ENCODE measurements around the gene CATSPERZ.
"Not testable (repeated sequence)": the region's sequence is repeated elsewhere in the genome, so short reads cannot be mapped to it uniquely, and the experiment has no call there.

CATSPERZ gene

DNA sequence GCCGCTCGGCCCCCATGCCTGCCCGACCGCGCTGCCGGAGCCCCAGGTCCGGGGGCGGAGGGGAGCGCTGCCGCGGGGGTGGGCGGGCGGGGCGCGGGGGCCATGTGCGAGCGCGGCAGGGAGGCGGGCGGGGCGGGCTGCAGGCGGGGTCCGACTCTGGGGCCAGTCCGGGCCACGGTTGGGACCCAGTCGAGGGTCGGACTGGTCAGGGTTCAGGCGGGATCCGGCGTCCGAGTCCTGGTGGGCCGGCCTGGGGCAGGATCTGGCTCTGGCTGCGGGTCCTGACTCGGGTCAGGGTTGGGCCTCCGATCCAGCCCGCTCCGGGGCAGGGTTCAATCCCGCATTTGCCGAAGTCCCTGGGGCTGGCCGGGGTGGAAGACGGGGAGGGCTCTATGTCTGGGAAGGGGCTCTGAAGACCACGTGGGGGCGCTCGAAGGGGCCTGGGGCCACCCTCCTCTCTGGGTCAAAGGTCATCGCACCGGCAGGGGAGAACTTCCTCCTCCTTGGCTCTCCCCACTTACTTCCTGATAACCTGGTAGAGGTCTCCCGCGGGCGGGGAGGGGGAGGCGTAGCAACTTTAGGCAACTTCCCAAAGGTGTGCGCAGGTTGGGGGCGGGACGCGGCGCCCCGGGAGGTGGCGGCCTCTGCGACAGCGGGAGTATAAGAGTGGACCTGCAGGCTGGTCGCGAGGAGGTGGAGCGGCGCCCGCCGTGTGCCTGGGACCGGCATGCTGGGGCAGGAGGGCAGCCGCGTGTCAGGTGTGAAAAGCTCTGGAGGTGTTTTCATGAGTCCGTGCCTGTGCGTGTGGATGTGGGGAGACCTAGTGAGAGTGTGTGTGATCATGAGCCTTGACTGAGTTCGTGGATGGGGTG lies 5.8 kb downstream of the CATSPERZ start:
- Histone ChIP-seq H3K4me3 (replicated peaks; ENCODE audit: insufficient read depth, low read length) (peak overlapping the region; percentile 53), H3K27me3 (ENCODE audit: insufficient read depth, poor library complexity, severe bottlenecking) (no peaks in the 10 kb centered on the region), H3K27ac (replicated peaks) (peak overlapping the region; percentile 94)
- peak; percentile 85 to 92 for DNase-seq (ENCODE audit: low read depth in 1 of 2, low spot score in 1 of 2)
- TF ChIP-seq GABPA (IDR thresholded peaks at IDR 0.05; ENCODE audit: low read depth), result no peak
- no peak; the same call in 1 of the 2 replicates for TF ChIP-seq SPI1 (IDR thresholded peaks at IDR 0.05; ENCODE audit: borderline replicate concordance, low read depth)
- TF ChIP-seq, protein P1, sequence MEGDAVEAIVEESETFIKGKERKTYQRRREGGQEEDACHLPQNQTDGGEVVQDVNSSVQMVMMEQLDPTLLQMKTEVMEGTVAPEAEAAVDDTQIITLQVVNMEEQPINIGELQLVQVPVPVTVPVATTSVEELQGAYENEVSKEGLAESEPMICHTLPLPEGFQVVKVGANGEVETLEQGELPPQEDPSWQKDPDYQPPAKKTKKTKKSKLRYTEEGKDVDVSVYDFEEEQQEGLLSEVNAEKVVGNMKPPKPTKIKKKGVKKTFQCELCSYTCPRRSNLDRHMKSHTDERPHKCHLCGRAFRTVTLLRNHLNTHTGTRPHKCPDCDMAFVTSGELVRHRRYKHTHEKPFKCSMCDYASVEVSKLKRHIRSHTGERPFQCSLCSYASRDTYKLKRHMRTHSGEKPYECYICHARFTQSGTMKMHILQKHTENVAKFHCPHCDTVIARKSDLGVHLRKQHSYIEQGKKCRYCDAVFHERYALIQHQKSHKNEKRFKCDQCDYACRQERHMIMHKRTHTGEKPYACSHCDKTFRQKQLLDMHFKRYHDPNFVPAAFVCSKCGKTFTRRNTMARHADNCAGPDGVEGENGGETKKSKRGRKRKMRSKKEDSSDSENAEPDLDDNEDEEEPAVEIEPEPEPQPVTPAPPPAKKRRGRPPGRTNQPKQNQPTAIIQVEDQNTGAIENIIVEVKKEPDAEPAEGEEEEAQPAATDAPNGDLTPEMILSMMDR (IDR thresholded peaks at IDR 0.05; ENCODE audit: insufficient read depth, low read length), result no peak
- TF ChIP-seq POLR2AphosphoS5 (IDR thresholded peaks at IDR 0.05; ENCODE audit: low read depth), result peak; percentile 54
- TF ChIP-seq, protein P2, sequence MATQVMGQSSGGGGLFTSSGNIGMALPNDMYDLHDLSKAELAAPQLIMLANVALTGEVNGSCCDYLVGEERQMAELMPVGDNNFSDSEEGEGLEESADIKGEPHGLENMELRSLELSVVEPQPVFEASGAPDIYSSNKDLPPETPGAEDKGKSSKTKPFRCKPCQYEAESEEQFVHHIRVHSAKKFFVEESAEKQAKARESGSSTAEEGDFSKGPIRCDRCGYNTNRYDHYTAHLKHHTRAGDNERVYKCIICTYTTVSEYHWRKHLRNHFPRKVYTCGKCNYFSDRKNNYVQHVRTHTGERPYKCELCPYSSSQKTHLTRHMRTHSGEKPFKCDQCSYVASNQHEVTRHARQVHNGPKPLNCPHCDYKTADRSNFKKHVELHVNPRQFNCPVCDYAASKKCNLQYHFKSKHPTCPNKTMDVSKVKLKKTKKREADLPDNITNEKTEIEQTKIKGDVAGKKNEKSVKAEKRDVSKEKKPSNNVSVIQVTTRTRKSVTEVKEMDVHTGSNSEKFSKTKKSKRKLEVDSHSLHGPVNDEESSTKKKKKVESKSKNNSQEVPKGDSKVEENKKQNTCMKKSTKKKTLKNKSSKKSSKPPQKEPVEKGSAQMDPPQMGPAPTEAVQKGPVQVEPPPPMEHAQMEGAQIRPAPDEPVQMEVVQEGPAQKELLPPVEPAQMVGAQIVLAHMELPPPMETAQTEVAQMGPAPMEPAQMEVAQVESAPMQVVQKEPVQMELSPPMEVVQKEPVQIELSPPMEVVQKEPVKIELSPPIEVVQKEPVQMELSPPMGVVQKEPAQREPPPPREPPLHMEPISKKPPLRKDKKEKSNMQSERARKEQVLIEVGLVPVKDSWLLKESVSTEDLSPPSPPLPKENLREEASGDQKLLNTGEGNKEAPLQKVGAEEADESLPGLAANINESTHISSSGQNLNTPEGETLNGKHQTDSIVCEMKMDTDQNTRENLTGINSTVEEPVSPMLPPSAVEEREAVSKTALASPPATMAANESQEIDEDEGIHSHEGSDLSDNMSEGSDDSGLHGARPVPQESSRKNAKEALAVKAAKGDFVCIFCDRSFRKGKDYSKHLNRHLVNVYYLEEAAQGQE (IDR thresholded peaks at IDR 0.05; ENCODE audit: insufficient replicate concordance, low read depth), result no peak

DNA sequence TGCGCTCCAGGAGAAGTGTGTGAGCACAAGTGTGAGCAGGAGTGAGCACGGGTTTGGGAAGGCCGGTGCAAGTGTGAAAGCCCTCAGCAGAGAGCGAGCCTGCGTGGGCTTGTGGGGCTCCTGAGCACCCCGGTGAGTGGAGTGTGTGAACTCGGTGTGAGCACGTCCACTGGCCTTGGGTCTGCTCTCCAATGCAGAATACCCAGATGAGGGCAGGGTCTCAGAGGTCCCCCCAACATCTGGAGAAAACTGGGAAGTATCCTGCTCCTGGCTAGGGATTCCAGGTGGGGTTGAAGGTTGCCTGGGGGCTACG lies 6.4 kb downstream of the CATSPERZ start:
- peak overlapping the region; percentile 53 for H3K4me3 ChIP-seq (replicated peaks; ENCODE audit: insufficient read depth, low read length)
- H3K27ac ChIP-seq (replicated peaks), result peak overlapping the region; percentile 94
- no peak for TF ChIP-seq SPI1 (IDR thresholded peaks at IDR 0.05; ENCODE audit: borderline replicate concordance, low read depth)
- peak; percentile 12; the same call in 1 of the 2 replicates for TF ChIP-seq POLR2AphosphoS5 (IDR thresholded peaks at IDR 0.05; ENCODE audit: low read depth)

DNA sequence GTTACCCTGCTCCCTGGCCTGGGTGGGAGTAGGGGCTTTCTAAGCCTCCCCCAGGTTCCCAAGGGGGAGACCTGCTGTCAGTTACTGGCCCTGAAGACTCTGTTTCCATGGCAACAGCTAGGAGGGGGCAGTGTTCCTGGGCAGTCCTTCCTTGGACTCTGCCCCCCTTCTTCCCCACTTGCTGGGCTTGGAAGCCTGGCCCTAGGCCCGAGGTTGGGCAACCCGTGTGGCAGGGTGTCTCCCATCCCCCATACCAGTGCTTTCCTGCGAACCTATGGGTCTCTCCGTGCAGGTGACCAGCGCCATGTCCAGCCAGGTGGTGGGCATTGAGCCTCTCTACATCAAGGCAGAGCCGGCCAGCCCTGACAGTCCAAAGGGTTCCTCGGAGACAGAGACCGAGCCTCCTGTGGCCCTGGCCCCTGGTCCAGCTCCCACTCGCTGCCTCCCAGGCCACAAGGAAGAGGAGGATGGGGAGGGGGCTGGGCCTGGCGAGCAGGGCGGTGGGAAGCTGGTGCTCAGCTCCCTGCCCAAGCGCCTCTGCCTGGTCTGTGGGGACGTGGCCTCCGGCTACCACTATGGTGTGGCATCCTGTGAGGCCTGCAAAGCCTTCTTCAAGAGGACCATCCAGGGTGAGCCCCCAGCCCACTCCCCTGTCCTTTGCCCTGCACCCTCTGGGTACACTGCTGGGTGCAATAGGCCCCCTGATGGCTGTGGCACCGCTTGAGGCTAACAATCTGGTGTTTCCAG lies 6.9 kb downstream of the CATSPERZ start:
- H3K27me3 ChIP-seq (ENCODE audit: insufficient read depth, poor library complexity, severe bottlenecking), result no peaks in the 10 kb centered on the region
- DNase-seq (ENCODE audit: low read depth in 1 of 2, low spot score in 1 of 2), result peak in 1 of 2 experiments; percentile 36
- peak overlapping the region; percentile 53 for H3K4me3 ChIP-seq (replicated peaks; ENCODE audit: insufficient read depth, low read length)
- TF ChIP-seq GABPA (IDR thresholded peaks at IDR 0.05; ENCODE audit: low read depth) (no peak), SPI1 (IDR thresholded peaks at IDR 0.05; ENCODE audit: borderline replicate concordance, low read depth) (no peak), POLR2AphosphoS5 (IDR thresholded peaks at IDR 0.05; ENCODE audit: low read depth) (no peak; the same call in 1 of the 2 replicates)
- TF ChIP-seq, protein P2 (IDR thresholded peaks at IDR 0.05; ENCODE audit: insufficient replicate concordance, low read depth), result no peak
- TF ChIP-seq, protein P1 (IDR thresholded peaks at IDR 0.05; ENCODE audit: insufficient read depth, low read length), result no peak
- H3K27ac ChIP-seq (replicated peaks), result peak overlapping the region; percentile 94

More for the DNA sequence above, 6.4 kb downstream of the CATSPERZ start:
- DNase-seq (ENCODE audit: low read depth in 1 of 2, low spot score in 1 of 2), result no peak
- no peaks in the 10 kb centered on the region for H3K27me3 ChIP-seq (ENCODE audit: insufficient read depth, poor library complexity, severe bottlenecking)

DNA sequence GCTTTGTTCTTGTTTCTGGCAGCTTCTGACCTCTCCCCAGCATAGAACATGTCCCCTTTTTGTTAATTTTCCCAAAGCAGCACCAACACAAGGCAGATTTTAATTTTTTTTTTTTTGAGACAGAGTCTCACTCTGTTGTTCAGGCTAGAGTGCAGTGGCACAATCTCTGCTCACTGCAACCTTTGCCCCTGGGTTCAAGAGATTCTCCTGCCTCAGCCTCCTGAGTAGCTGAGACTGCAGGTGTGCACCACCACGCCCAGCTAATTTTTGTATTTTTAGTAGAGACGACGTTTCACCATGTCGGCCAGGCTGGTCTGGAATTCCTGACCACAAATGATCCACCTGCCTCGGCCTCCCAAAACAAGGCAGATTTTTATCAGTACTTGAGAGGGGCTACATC lies 7.6 kb downstream of the CATSPERZ start:
- H3K27me3 ChIP-seq (ENCODE audit: insufficient read depth, poor library complexity, severe bottlenecking); H3K27ac ChIP-seq (replicated peaks); DNase-seq (ENCODE audit: low read depth in 1 of 2, low spot score in 1 of 2); H3K4me3 ChIP-seq (replicated peaks; ENCODE audit: insufficient read depth, low read length): not testable (repeated sequence)

All from HL-60 (cell line).